DMS 273 (cell line): ENCODE measurements around the gene SLIT3.

Source experiments
- DNase-seq: peaks from one replicate; lab custom pipeline; 2025; ENCODE audit not compliant: unreplicated experiment; lab: John Stamatoyannopoulos, UW

SLIT3 gene

GRCh38 chr5:168788107-168788506, 512.8 kb downstream of the SLIT3 start:
- DNase-seq, result peak; percentile 49

- DNase-seq, result no peak
These were observed 514.8 kb downstream of the SLIT3 start for GRCh38 chr5:168786147-168786546.

GRCh38 chr5:168784454-168784853, 516.5 kb downstream of the SLIT3 start:
- DNase-seq, result no peak

- DNase-seq, result peak; percentile 93
These were observed 518.9 kb downstream of the SLIT3 start for GRCh38 chr5:168781941-168782571.

- DNase-seq, result peak; percentile 22
These were observed 520.1 kb downstream of the SLIT3 start for GRCh38 chr5:168780888-168781287.

GRCh38 chr5:168779333-168779732, 521.6 kb downstream of the SLIT3 start:
- peak; percentile 29 for DNase-seq

GRCh38 chr5:168778536-168778935, 522.4 kb downstream of the SLIT3 start:
- no peak for DNase-seq

GRCh38 chr5:168777651-168778050, 523.3 kb downstream of the SLIT3 start:
- DNase-seq, result no peak

GRCh38 chr5:168776070-168776469, 524.9 kb downstream of the SLIT3 start:
- peak; percentile 62 for DNase-seq

- DNase-seq, result peak; percentile 75
These were observed 527.7 kb downstream of the SLIT3 start for GRCh38 chr5:168773226-168773625.

- DNase-seq, result no peak
These were observed 528.5 kb downstream of the SLIT3 start for GRCh38 chr5:168772316-168772961.

GRCh38 chr5:168771678-168772077, 529.3 kb downstream of the SLIT3 start:
- DNase-seq, result no peak

- no peak for DNase-seq
These were observed 529.9 kb downstream of the SLIT3 start for GRCh38 chr5:168770996-168771395.

- DNase-seq, result peak; percentile 59
These were observed 530.9 kb downstream of the SLIT3 start for GRCh38 chr5:168770036-168770498.

- DNase-seq, result no peak
These were observed 532.8 kb downstream of the SLIT3 start for GRCh38 chr5:168768172-168768571.

- peak; percentile 88 for DNase-seq
These were observed 534.6 kb downstream of the SLIT3 start for GRCh38 chr5:168766426-168766700.

GRCh38 chr5:168765551-168766425, 535.2 kb downstream of the SLIT3 start:
- DNase-seq, result peak; percentile 89

- DNase-seq, result peak; percentile 46
These were observed 535.8 kb downstream of the SLIT3 start for GRCh38 chr5:168765086-168765550.

GRCh38 chr5:168756453-168757391, 544.2 kb downstream of the SLIT3 start:
- DNase-seq, result no peak

GRCh38 chr5:168755548-168756093, 545.3 kb downstream of the SLIT3 start:
- DNase-seq, result no peak
